Measurements from ENCODE around the gene DOLPP1.

DNA sequence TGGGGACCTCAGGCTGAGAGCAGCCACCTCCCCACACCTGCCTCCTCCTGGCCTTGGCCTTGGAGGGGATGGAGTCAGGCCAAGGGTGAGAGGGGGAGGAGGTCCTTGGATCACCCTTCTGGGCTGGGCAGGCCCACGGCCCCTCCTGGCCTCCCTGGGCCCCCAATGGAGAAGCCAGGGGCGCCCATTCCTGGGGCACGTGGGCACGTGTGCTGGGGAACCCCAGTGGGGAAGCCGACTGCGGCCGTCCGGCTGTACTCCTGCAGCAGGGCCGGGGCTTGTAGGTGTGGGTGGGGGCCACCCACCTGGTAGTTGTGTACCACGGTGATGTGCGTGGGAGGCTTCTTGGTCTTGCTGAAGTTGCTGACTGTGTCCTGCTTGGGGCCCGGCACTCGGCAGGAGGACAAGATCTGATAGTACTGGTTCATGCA, 21.2 kb downstream of the DOLPP1 start:
- TF ChIP-seq EZH2 (IDR thresholded peaks at IDR 0.05; ENCODE audit: insufficient read depth, poor library complexity, severe bottlenecking) (no peak), EZH2phosphoT487 (IDR thresholded peaks at IDR 0.05; ENCODE audit: insufficient read depth, low read depth) (no peak)

Measured in GM23248 (cell line).